ENCODE measurements around the gene DNMT3B. TPM values are rescaled to one million over a fixed set of nuclear protein-coding genes. Genes with fewer than 3 reads are reported as not detected.

DNMT3B gene
- total RNA-seq, 1 experiment from 2014 or later: 682 TPM

DNA sequence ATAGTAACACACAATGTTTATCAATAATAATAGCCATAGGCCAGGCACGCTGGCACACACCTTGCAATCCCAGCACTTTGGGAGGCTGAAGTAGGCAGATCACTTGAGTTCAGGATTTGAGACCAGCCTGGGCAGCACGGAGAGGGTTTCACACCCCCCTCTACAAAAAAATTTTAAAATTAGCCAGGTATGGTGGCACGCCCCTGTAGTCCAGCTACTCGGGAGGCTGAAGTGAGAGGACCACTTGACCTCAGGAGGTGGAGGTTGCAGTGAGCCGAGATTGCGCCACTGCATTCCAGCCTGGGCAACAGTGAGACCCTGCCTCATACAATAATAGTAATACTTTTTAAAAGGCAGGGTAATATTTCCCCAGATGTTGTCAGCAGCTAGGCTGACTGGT lies 49.7 kb downstream of the DNMT3B start:
- Mint-ChIP-seq H3K9me3 (no peaks in the 10 kb centered on the region), H3K36me3 (peaks cover 35% of the 10 kb centered on the region), H3K4me3 (no peak overlapping the region), H3K4me1 (peaks cover 29% of the 10 kb centered on the region), H3K27me3 (ENCODE audit: low read depth) (no peaks in the 10 kb centered on the region), H3K27ac (peak overlapping the region; percentile 93)
- ATAC-seq (no peak; the same call in 1 of the 2 replicates), DNase-seq (ENCODE audit: low spot score) (no peak)
- ChIA-PET POLR2A (interaction anchor here (1.0 to 1.2 kb wide), 2 partner anchors 8 to 138 kb away, joined by 3 to 5 read pairs; partner anchors contain the start of genes C20orf203 and MAPRE1), CTCF (interaction anchor here (1.3 to 3.0 kb wide), 2 partner anchors 22 to 83 kb away, joined by 5 to 12 read pairs; no protein-coding TSS in a partner anchor)
- TF ChIP-seq ZNF671 (CRISPR knock-in tag; IDR thresholded peaks at IDR 0.05) (peak; percentile 47; the same call in 1 of the 2 replicates), IRF2 (CRISPR knock-in tag; IDR thresholded peaks at IDR 0.05; ENCODE audit: borderline replicate concordance, low read depth) (no peak), ZNF138 (CRISPR knock-in tag; conservative IDR thresholded peaks at IDR 0.05) (0 out of 2 replicates have a peak, but pooled peaks have one; percentile 51)
- TF ChIP-seq, protein P1, sequence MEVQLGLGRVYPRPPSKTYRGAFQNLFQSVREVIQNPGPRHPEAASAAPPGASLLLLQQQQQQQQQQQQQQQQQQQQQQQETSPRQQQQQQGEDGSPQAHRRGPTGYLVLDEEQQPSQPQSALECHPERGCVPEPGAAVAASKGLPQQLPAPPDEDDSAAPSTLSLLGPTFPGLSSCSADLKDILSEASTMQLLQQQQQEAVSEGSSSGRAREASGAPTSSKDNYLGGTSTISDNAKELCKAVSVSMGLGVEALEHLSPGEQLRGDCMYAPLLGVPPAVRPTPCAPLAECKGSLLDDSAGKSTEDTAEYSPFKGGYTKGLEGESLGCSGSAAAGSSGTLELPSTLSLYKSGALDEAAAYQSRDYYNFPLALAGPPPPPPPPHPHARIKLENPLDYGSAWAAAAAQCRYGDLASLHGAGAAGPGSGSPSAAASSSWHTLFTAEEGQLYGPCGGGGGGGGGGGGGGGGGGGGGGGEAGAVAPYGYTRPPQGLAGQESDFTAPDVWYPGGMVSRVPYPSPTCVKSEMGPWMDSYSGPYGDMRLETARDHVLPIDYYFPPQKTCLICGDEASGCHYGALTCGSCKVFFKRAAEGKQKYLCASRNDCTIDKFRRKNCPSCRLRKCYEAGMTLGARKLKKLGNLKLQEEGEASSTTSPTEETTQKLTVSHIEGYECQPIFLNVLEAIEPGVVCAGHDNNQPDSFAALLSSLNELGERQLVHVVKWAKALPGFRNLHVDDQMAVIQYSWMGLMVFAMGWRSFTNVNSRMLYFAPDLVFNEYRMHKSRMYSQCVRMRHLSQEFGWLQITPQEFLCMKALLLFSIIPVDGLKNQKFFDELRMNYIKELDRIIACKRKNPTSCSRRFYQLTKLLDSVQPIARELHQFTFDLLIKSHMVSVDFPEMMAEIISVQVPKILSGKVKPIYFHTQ (CRISPR knock-in tag; IDR thresholded peaks at IDR 0.05): peak; percentile 90; the same call in 1 of the 2 replicates
- TF ChIP-seq, protein P2, sequence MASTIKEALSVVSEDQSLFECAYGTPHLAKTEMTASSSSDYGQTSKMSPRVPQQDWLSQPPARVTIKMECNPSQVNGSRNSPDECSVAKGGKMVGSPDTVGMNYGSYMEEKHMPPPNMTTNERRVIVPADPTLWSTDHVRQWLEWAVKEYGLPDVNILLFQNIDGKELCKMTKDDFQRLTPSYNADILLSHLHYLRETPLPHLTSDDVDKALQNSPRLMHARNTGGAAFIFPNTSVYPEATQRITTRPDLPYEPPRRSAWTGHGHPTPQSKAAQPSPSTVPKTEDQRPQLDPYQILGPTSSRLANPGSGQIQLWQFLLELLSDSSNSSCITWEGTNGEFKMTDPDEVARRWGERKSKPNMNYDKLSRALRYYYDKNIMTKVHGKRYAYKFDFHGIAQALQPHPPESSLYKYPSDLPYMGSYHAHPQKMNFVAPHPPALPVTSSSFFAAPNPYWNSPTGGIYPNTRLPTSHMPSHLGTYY (CRISPR knock-in tag; IDR thresholded peaks at IDR 0.05): peak; percentile 9; the same call in 1 of the 2 replicates
- TF ChIP-seq, protein P3, sequence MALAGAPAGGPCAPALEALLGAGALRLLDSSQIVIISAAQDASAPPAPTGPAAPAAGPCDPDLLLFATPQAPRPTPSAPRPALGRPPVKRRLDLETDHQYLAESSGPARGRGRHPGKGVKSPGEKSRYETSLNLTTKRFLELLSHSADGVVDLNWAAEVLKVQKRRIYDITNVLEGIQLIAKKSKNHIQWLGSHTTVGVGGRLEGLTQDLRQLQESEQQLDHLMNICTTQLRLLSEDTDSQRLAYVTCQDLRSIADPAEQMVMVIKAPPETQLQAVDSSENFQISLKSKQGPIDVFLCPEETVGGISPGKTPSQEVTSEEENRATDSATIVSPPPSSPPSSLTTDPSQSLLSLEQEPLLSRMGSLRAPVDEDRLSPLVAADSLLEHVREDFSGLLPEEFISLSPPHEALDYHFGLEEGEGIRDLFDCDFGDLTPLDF (CRISPR knock-in tag; IDR thresholded peaks at IDR 0.05): no peak
- TF ChIP-seq, protein P4, sequence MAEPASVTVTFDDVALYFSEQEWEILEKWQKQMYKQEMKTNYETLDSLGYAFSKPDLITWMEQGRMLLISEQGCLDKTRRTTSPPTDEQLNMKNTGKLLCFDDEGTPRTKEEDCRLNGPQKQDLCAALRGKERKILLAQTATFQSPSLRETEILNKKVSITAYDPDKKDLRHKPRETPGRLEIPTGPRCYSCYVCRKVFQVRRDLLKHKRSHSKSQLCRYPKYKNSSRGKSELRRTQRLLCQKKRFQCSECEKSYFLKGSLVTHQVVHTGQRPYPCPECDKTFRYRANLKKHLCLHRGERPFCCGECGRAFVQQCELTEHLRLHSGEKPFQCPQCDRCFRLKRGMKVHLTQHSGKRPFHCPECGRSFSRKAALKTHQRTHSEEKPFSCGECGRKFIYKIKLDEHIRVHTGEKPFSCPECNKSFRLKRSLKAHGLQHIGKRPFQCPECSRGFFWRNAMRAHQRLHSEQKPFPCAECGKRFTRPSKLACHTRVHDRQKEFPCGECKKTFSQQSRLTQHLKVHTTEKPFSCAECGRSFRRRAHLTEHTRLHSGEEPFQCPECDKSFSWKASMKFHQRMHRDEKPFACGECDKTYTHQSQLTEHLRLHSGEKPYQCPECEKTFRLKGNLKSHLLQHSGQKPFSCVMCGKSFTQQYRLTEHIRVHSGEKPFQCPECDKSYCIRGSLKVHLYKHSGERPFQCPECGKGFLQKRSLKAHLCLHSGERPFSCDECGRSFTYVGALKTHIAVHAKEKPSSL (CRISPR knock-in tag; conservative IDR thresholded peaks at IDR 0.05): 0 out of 2 replicates have a peak, but pooled peaks have one; percentile 3

DNA sequence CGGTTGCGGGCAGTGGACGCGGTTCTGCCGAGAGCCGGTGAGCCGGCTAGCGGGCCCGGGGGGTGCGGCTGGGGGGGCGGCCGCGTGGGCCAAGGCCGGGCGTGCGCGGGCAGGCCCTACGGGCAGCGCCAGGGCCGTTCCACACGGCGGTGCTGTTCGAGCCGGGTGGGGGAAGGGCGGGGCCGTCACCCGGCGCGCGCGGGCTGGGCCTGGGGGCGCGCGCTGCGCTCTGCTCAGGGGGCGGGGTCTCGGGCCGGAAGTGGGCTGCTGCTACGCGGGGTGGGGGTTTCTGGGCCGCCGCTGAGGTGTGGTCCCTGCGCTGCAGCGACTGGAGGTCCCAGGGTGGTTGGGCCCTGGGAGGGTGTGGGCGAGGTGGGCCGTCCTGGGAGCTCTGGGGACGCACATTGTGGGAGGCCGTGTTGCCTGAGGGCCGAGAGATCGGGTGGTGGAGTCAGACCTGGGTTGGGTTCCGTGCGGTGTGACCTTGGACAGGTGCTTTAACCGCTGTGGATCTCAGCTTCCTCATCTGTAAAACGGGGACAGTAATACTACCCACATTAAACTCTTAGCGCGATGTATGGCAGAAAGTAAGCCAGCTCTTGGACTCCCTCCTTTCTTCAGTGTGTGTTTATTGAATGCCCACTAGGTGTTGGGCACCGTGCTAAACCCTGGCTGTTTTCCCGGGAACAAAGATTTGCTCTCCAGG lies 58.0 kb downstream of the DNMT3B start:
- DNase-seq (ENCODE audit: low spot score): peak; percentile 70
- POLR2A ChIA-PET: interaction anchor here (0.7 to 1.6 kb wide), 4 partner anchors 9 to 42 kb away, joined by 3 to 5 read pairs (median 4); no protein-coding TSS in a partner anchor
- Mint-ChIP-seq H3K4me3 (peak overlapping the region; percentile 91), H3K9me3 (no peaks in the 10 kb centered on the region), H3K27ac (peak overlapping the region; percentile 97), H3K27me3 (ENCODE audit: low read depth) (no peaks in the 10 kb centered on the region), H3K36me3 (0 out of 2 replicates have a peak, but pooled peaks cover 3% of the 10 kb centered on the region), H3K4me1 (peaks cover 32% of the 10 kb centered on the region)
- CTCF ChIA-PET: interaction anchor here (0.6 to 1.7 kb wide), 9 partner anchors 27 to 969 kb away, joined by 3 to 9 read pairs (median 4); no protein-coding TSS in a partner anchor
- peak; percentile 76 for ATAC-seq
- TF ChIP-seq ZNF219 (CRISPR knock-in tag; IDR thresholded peaks at IDR 0.05; ENCODE audit: borderline replicate concordance) (0 out of 2 replicates have a peak, but pooled peaks have one; percentile 31), JUN (CRISPR knock-in tag; IDR thresholded peaks at IDR 0.05) (no peak), EMX1 (CRISPR knock-in tag; IDR thresholded peaks at IDR 0.05) (peak; percentile 75; the same call in 1 of the 2 replicates), ZMAT4 (CRISPR knock-in tag; IDR thresholded peaks at IDR 0.05) (no peak), ZNF232 (CRISPR knock-in tag; IDR thresholded peaks at IDR 0.05) (no peak), ARID4B (CRISPR knock-in tag; IDR thresholded peaks at IDR 0.05; ENCODE audit: borderline replicate concordance) (0 out of 2 replicates have a peak, but pooled peaks have one; percentile 29)
- TF ChIP-seq, protein P5, sequence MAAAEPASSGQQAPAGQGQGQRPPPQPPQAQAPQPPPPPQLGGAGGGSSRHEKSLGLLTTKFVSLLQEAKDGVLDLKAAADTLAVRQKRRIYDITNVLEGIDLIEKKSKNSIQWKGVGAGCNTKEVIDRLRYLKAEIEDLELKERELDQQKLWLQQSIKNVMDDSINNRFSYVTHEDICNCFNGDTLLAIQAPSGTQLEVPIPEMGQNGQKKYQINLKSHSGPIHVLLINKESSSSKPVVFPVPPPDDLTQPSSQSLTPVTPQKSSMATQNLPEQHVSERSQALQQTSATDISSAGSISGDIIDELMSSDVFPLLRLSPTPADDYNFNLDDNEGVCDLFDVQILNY (CRISPR knock-in tag; IDR thresholded peaks at IDR 0.05): peak; percentile 48; the same call in 1 of the 2 replicates
- TF ChIP-seq, protein P3 (CRISPR knock-in tag; IDR thresholded peaks at IDR 0.05): no peak
- TF ChIP-seq, protein P2 (CRISPR knock-in tag; IDR thresholded peaks at IDR 0.05): peak; percentile 10; the same call in 1 of the 2 replicates

Measured in WTC11 (cell line).